Lower leg skin (tissue), 3 donors: ENCODE data around the gene TMPRSS3.

Source experiments
- POLR2A ChIP-seq, 2 donors: fragments of 450-650 bp; IDR thresholded peaks; one replicate each; pipeline ENCODE4 v1.6.1; 2016 to 2017; ENCODE audit warnings: antibody characterized with exemption in 2 of 2, mild to moderate bottlenecking in 1 of 2, moderate library complexity in 1 of 2
- TF ChIP-seq, protein P1 (sequence below), 3 donors: fragments of 450-650 bp; IDR thresholded peaks; one replicate each; pipeline ENCODE4 v1.5.1; 2016; ENCODE audit warnings: antibody characterized with exemption in 3 of 3, mild to moderate bottlenecking in 3 of 3, moderate library complexity in 2 of 3

DNA sequence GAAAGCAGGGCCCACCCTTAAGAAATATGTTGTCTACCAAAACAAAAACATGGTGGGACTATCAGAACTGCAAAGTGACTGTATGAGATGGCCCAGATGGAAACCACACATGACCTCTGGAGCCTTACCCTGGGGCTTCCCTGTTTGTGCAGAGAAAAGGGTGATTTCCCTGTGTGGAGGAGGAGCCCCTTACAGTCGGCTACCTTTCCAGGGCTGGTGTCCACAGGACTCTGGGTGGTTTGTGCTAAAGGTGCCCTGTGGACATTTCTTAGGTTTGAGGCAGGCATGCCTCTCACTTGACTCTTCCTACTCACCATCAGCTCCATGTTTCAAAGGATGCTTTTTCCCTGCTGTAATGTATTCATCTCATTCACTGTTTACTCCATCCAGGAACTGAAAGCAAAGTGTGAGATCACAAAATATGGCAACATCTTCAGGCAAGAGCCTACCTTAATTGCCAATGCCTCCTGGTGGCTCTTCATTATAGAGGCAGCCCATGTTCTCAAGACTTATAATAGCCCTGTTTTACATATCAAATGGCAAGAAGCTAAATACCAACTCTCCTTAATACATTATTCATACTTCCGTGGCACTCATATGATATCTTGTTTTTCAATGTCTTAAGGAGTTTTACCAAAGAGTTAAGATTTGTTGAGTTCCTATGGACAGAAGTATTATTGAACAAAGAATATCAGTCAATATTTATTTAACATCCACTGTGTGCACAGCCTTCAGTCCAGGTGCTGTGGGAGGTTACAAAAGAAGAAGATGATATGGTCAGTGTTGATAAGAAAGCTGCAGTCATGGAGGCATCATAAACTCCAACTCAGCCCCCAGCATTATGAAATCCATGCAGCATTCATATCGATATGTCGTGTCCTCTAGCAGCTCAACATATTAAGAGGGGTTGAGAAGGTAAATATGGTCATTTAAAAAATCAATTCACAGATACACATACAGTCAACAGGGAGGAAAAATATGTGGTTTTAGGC, 65.2 kb downstream of the TMPRSS3 start:
- TF ChIP-seq, protein P1, sequence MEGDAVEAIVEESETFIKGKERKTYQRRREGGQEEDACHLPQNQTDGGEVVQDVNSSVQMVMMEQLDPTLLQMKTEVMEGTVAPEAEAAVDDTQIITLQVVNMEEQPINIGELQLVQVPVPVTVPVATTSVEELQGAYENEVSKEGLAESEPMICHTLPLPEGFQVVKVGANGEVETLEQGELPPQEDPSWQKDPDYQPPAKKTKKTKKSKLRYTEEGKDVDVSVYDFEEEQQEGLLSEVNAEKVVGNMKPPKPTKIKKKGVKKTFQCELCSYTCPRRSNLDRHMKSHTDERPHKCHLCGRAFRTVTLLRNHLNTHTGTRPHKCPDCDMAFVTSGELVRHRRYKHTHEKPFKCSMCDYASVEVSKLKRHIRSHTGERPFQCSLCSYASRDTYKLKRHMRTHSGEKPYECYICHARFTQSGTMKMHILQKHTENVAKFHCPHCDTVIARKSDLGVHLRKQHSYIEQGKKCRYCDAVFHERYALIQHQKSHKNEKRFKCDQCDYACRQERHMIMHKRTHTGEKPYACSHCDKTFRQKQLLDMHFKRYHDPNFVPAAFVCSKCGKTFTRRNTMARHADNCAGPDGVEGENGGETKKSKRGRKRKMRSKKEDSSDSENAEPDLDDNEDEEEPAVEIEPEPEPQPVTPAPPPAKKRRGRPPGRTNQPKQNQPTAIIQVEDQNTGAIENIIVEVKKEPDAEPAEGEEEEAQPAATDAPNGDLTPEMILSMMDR (IDR thresholded peaks at IDR 0.05): no peak
- TF ChIP-seq POLR2A (IDR thresholded peaks at IDR 0.05): no peak
